ENCODE results near the gene NCK2. TPM values are rescaled to one million over a fixed set of nuclear protein-coding genes. Genes with fewer than 3 reads are reported as not detected.

Gene NCK2
- total RNA-seq, 1 experiment from 2014 or later, result 75.4 TPM

DNA sequence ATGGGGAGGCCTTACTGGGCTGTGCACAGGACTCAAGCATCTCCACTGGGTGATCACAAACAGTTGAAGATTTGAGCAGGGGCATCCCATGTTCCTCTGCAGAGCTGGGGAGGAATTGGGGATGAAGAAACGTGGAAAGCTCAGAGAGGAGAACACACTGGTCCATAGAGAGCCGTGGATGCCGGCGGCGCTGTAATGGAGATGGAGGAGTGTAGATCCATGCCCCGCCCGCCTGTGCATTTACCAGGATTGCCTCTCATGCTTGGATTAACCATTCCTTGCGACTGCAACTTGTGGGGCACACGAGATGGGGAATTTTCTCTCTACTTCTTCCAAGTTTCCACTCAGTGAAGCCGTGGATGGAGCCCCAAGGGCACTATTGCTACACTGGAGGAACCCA lies 115.9 kb downstream of the NCK2 start:
- no peak for ATAC-seq
- no peak for DNase-seq (ENCODE audit: low spot score)
- ChIA-PET POLR2A (no interaction called here), CTCF (no interaction called here)
- Mint-ChIP-seq H3K27me3 (ENCODE audit: low read depth) (no peaks in the 10 kb centered on the region), H3K4me3 (no peak overlapping the region), H3K27ac (no peak overlapping the region; the same call in 1 of the 2 replicates), H3K9me3 (no peaks in the 10 kb centered on the region), H3K4me1 (peaks cover 64% of the 10 kb centered on the region), H3K36me3 (peaks cover 9% of the 10 kb centered on the region)
- TF ChIP-seq NFYB (CRISPR knock-in tag; conservative IDR thresholded peaks at IDR 0.05; ENCODE audit: low read depth), result no peak
- TF ChIP-seq, protein P1, sequence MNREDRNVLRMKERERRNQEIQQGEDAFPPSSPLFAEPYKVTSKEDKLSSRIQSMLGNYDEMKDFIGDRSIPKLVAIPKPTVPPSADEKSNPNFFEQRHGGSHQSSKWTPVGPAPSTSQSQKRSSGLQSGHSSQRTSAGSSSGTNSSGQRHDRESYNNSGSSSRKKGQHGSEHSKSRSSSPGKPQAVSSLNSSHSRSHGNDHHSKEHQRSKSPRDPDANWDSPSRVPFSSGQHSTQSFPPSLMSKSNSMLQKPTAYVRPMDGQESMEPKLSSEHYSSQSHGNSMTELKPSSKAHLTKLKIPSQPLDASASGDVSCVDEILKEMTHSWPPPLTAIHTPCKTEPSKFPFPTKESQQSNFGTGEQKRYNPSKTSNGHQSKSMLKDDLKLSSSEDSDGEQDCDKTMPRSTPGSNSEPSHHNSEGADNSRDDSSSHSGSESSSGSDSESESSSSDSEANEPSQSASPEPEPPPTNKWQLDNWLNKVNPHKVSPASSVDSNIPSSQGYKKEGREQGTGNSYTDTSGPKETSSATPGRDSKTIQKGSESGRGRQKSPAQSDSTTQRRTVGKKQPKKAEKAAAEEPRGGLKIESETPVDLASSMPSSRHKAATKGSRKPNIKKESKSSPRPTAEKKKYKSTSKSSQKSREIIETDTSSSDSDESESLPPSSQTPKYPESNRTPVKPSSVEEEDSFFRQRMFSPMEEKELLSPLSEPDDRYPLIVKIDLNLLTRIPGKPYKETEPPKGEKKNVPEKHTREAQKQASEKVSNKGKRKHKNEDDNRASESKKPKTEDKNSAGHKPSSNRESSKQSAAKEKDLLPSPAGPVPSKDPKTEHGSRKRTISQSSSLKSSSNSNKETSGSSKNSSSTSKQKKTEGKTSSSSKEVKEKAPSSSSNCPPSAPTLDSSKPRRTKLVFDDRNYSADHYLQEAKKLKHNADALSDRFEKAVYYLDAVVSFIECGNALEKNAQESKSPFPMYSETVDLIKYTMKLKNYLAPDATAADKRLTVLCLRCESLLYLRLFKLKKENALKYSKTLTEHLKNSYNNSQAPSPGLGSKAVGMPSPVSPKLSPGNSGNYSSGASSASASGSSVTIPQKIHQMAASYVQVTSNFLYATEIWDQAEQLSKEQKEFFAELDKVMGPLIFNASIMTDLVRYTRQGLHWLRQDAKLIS (CRISPR knock-in tag; IDR thresholded peaks at IDR 0.05; ENCODE audit: borderline replicate concordance), result no peak
- TF ChIP-seq ZBTB21 (CRISPR knock-in tag; IDR thresholded peaks at IDR 0.05; ENCODE audit: borderline replicate concordance), result no peak
- TF ChIP-seq, protein P2, sequence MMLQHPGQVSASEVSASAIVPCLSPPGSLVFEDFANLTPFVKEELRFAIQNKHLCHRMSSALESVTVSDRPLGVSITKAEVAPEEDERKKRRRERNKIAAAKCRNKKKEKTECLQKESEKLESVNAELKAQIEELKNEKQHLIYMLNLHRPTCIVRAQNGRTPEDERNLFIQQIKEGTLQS (CRISPR knock-in tag; conservative IDR thresholded peaks at IDR 0.05), result no peak
- TF ChIP-seq ZNF263 (CRISPR knock-in tag; IDR thresholded peaks at IDR 0.05; ENCODE audit: low read depth), result no peak
- TF ChIP-seq, protein P3, sequence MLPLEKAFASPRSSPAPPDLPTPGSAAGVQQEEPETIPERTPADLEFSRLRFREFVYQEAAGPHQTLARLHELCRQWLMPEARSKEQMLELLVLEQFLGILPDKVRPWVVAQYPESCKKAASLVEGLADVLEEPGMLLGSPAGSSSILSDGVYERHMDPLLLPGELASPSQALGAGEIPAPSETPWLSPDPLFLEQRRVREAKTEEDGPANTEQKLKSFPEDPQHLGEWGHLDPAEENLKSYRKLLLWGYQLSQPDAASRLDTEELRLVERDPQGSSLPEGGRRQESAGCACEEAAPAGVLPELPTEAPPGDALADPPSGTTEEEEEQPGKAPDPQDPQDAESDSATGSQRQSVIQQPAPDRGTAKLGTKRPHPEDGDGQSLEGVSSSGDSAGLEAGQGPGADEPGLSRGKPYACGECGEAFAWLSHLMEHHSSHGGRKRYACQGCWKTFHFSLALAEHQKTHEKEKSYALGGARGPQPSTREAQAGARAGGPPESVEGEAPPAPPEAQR (CRISPR knock-in tag; IDR thresholded peaks at IDR 0.05), result no peak
- no peak for TF ChIP-seq SP1 (CRISPR knock-in tag; conservative IDR thresholded peaks at IDR 0.05)
- no peak for TF ChIP-seq ETV6 (CRISPR knock-in tag; IDR thresholded peaks at IDR 0.05)
- TF ChIP-seq TEAD1 (CRISPR knock-in tag; IDR thresholded peaks at IDR 0.05), result no peak
- TF ChIP-seq, protein P4, sequence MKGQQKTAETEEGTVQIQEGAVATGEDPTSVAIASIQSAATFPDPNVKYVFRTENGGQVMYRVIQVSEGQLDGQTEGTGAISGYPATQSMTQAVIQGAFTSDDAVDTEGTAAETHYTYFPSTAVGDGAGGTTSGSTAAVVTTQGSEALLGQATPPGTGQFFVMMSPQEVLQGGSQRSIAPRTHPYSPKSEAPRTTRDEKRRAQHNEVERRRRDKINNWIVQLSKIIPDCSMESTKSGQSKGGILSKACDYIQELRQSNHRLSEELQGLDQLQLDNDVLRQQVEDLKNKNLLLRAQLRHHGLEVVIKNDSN (CRISPR knock-in tag; IDR thresholded peaks at IDR 0.05), result no peak

DNA sequence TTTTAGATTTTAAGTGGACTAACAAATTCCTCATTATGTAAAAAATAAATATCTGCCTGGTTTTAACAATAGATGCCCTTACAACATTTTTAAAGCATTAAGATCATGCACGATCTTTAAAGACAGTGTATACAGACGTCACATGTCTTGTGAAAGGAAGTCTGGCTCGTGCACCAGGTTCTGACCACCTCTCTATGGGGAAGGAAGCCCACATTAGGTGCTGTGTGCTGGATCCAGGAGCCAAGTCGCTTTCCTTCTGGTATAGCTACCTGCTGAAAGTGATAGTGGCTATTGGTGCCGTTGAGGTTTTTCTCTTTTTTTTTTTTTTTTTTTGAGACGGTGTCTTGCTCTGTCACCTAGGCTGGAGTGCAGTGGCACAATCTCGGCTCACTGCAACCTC lies 116.5 kb downstream of the NCK2 start:
- ATAC-seq (no peak), DNase-seq (ENCODE audit: low spot score) (no peak)
- no peaks in the 10 kb centered on the region for H3K27me3 Mint-ChIP-seq (ENCODE audit: low read depth)
- no peak overlapping the region for H3K4me3 Mint-ChIP-seq
- ChIA-PET POLR2A (no interaction called here), CTCF (no interaction called here)
- peaks cover 4% of the 10 kb centered on the region; the same call in 1 of the 2 replicates for H3K36me3 Mint-ChIP-seq
- peaks cover 62% of the 10 kb centered on the region for H3K4me1 Mint-ChIP-seq
- H3K9me3 Mint-ChIP-seq, result no peaks in the 10 kb centered on the region
- H3K27ac Mint-ChIP-seq, result no peak overlapping the region
- TF ChIP-seq FOXP1 (CRISPR knock-in tag; IDR thresholded peaks at IDR 0.05; ENCODE audit: borderline replicate concordance) (no peak), TCF7 (CRISPR knock-in tag; IDR thresholded peaks at IDR 0.05; ENCODE audit: low read depth) (no peak), ZNF317 (CRISPR knock-in tag; IDR thresholded peaks at IDR 0.05; ENCODE audit: borderline replicate concordance, low read depth) (no peak), TEAD4 (CRISPR knock-in tag; IDR thresholded peaks at IDR 0.05) (no peak), GTF2I (CRISPR knock-in tag; conservative IDR thresholded peaks at IDR 0.05) (no peak)
- TF ChIP-seq, protein P5, sequence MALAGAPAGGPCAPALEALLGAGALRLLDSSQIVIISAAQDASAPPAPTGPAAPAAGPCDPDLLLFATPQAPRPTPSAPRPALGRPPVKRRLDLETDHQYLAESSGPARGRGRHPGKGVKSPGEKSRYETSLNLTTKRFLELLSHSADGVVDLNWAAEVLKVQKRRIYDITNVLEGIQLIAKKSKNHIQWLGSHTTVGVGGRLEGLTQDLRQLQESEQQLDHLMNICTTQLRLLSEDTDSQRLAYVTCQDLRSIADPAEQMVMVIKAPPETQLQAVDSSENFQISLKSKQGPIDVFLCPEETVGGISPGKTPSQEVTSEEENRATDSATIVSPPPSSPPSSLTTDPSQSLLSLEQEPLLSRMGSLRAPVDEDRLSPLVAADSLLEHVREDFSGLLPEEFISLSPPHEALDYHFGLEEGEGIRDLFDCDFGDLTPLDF (CRISPR knock-in tag; IDR thresholded peaks at IDR 0.05), result no peak
- TF ChIP-seq, protein P6, sequence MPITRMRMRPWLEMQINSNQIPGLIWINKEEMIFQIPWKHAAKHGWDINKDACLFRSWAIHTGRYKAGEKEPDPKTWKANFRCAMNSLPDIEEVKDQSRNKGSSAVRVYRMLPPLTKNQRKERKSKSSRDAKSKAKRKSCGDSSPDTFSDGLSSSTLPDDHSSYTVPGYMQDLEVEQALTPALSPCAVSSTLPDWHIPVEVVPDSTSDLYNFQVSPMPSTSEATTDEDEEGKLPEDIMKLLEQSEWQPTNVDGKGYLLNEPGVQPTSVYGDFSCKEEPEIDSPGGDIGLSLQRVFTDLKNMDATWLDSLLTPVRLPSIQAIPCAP (CRISPR knock-in tag; IDR thresholded peaks at IDR 0.05), result no peak
- TF ChIP-seq, protein P7, sequence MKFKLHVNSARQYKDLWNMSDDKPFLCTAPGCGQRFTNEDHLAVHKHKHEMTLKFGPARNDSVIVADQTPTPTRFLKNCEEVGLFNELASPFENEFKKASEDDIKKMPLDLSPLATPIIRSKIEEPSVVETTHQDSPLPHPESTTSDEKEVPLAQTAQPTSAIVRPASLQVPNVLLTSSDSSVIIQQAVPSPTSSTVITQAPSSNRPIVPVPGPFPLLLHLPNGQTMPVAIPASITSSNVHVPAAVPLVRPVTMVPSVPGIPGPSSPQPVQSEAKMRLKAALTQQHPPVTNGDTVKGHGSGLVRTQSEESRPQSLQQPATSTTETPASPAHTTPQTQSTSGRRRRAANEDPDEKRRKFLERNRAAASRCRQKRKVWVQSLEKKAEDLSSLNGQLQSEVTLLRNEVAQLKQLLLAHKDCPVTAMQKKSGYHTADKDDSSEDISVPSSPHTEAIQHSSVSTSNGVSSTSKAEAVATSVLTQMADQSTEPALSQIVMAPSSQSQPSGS (CRISPR knock-in tag; IDR thresholded peaks at IDR 0.05; ENCODE audit: borderline replicate concordance, low read depth), result no peak
- TF ChIP-seq, protein P8, sequence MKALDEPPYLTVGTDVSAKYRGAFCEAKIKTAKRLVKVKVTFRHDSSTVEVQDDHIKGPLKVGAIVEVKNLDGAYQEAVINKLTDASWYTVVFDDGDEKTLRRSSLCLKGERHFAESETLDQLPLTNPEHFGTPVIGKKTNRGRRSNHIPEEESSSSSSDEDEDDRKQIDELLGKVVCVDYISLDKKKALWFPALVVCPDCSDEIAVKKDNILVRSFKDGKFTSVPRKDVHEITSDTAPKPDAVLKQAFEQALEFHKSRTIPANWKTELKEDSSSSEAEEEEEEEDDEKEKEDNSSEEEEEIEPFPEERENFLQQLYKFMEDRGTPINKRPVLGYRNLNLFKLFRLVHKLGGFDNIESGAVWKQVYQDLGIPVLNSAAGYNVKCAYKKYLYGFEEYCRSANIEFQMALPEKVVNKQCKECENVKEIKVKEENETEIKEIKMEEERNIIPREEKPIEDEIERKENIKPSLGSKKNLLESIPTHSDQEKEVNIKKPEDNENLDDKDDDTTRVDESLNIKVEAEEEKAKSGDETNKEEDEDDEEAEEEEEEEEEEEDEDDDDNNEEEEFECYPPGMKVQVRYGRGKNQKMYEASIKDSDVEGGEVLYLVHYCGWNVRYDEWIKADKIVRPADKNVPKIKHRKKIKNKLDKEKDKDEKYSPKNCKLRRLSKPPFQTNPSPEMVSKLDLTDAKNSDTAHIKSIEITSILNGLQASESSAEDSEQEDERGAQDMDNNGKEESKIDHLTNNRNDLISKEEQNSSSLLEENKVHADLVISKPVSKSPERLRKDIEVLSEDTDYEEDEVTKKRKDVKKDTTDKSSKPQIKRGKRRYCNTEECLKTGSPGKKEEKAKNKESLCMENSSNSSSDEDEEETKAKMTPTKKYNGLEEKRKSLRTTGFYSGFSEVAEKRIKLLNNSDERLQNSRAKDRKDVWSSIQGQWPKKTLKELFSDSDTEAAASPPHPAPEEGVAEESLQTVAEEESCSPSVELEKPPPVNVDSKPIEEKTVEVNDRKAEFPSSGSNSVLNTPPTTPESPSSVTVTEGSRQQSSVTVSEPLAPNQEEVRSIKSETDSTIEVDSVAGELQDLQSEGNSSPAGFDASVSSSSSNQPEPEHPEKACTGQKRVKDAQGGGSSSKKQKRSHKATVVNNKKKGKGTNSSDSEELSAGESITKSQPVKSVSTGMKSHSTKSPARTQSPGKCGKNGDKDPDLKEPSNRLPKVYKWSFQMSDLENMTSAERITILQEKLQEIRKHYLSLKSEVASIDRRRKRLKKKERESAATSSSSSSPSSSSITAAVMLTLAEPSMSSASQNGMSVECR (CRISPR knock-in tag; IDR thresholded peaks at IDR 0.05; ENCODE audit: borderline replicate concordance), result no peak

All from WTC11 (cell line).